Mammary epithelial cell (primary cell): ENCODE results near the gene CHPF2.

Experiments used
- CTCF ChIP-seq, 2 donors: IDR thresholded peaks in 1 of 2; conservative IDR thresholded peaks in 1 of 2; 2 replicates each; pipeline ENCODE4 v1.5.1; 2011 to 2012; ENCODE audit warnings: inconsistent platforms in 2 of 2, low read length in 2 of 2, mild to moderate bottlenecking in 2 of 2, control low read depth in 1 of 2, low read depth in 1 of 2; ENCODE audit not compliant: insufficient read depth in 1 of 2; ENCODE audit errors: extremely low read depth in 1 of 2
- EZH2 ChIP-seq: IDR thresholded peaks from 2 replicates; pipeline ENCODE4 v1.6.1; 2012; ENCODE audit warnings: low read length, inconsistent platforms, borderline replicate concordance

- TF ChIP-seq CTCF (conservative IDR thresholded peaks at IDR 0.05 in 1 of 2, IDR thresholded peaks at IDR 0.05 in 1 of 2; ENCODE audit: extremely low read depth in 1 of 2, insufficient read depth in 1 of 2, low read depth in 1 of 2, low read length in 2 of 2) (no peak), EZH2 (no peak)
Observed at GRCh38 chr7:151248346-151249033, 16.2 kb downstream of the CHPF2 start, which contains the start of gene SMARCD3.
